ENCODE data around the gene DDN. TPM values are rescaled to one million over a fixed set of nuclear protein-coding genes. Genes with fewer than 3 reads are reported as not detected.

The DDN gene
- total and polyA plus RNA-seq, 10 of the 15 experiments (the other 5 are each of a cell fraction or from before 2014, with no cell fraction given) = 0.10 to 13.4 (median 3.7) TPM

- ChIA-PET CTCF (interaction anchor here (0.6 to 1.8 kb wide), 5 partner anchors 10 to 86 kb away, joined by 3 to 13 read pairs (median 5); no protein-coding TSS in a partner anchor), SMC1A (ENCODE audit: uncharacterized antibody, unreplicated experiment) (no interaction called here), RAD21 (ENCODE audit: unreplicated experiment) (interaction anchor here (1.5 kb wide), 1 partner anchor 11 kb away, joined by 3 read pairs; no protein-coding TSS in a partner anchor), POLR2A (interaction anchor here (0.5 to 1.2 kb wide), 3 partner anchors 9 to 877 kb away, joined by 3 to 4 read pairs (median 4); no protein-coding TSS in a partner anchor)
- BruUV-seq (replicated peaks) = no TSS peak
- in situ Hi-C loops (cut with MboI) = no loop called here
- Histone ChIP-seq H3K9ac (ENCODE audit: control insufficient read depth, insufficient read depth, low read length) (no peak overlapping the region), H2AFZ (ENCODE audit: control insufficient read depth, low read depth, low read length) (no peak overlapping the region), H3K4me2 (ENCODE audit: control insufficient read depth, insufficient read depth) (no peak overlapping the region), H3K9me3 (replicated peaks; ENCODE audit: control insufficient read depth, insufficient read depth, low read length) (no peaks in the 10 kb centered on the region), H3K4me3 (no peak overlapping the region), H4K20me1 (ENCODE audit: control insufficient read depth, insufficient read depth) (no peaks in the 10 kb centered on the region), H3K79me2 (ENCODE audit: control insufficient read depth, insufficient read depth, low read length) (no peaks in the 10 kb centered on the region), H3K27me3 (replicated peaks in 1 of 2; ENCODE audit: control insufficient read depth in 2 of 2, insufficient read depth in 2 of 2, low read length in 1 of 2) (no peaks in the 10 kb centered on the region), H3K4me1 (ENCODE audit: control insufficient read depth, insufficient read depth, low read length) (no peaks in the 10 kb centered on the region), H3K36me3 (ENCODE audit: control insufficient read depth in 2 of 2, insufficient read depth in 2 of 2, low read length in 1 of 2) (peaks cover 26 to 41% of the 10 kb centered on the region in 2 experiments), H3K27ac (ENCODE audit: control insufficient read depth, insufficient read depth) (no peak overlapping the region)
- TF ChIP-seq NFXL1 (IDR thresholded peaks at IDR 0.05; ENCODE audit: borderline replicate concordance) (no peak), PML (IDR thresholded peaks at IDR 0.05; ENCODE audit: low read length) (no peak), IRF3 (IDR thresholded peaks at IDR 0.05) (no peak), SMAD1 (IDR thresholded peaks at IDR 0.05; ENCODE audit: low read depth, partially characterized antibody) (no peak), BCLAF1 (IDR thresholded peaks at IDR 0.05) (no peak), TAF1 (IDR thresholded peaks at IDR 0.05; ENCODE audit: borderline replicate concordance, low read depth, low read length) (no peak), MAX (IDR thresholded peaks at IDR 0.05; ENCODE audit: low read depth, low read length) (no peak)
- FAIRE-seq (no peak), ATAC-seq (no peak), DNase-seq (ENCODE audit: low read depth, low spot score) (no peak)
- WGBS (ENCODE audit: insufficient coverage, insufficient replicate concordance, low lambda C conversion rate, missing lambda C conversion rate) = 98% methylated on average over 7 of the region's 8 CpGs
- intact Hi-C loops (cut with micrococcal nuclease; ENCODE audit: unreplicated experiment) = no loop called here
Measured at GRCh38 chr12:49030119-49030518, 30.9 kb upstream of the DDN start.

Measured in GM12878 (cell line).